ENCODE data around the gene SPINK14. TPM values are rescaled to one million over a fixed set of nuclear protein-coding genes. Genes with fewer than 3 reads are reported as not detected.

The SPINK14 gene
- total and polyA plus RNA-seq, 8 donors, result not detected

DNA sequence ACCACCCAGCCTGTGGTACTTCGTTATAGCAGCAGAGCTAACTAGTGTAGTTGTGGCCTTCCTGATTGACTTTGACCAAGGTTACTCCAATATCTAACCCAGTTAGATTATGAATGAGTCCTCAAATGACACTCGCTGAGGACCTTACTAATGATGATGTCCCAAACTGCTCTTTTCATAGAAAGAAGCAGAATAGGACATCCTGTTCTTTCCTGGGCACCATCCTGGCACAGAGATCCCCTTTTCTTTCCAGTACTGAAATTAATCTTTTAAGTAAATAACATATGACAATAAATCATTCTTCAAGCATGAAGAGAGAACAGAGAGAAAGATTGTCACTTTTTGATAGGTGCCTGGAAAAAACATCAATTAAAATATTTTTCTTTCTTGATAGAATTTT, 26.7 kb upstream of the SPINK14 start:
- H3K27me3 ChIP-seq, result no peaks in the 10 kb centered on the region
- DNase-seq (no peak), ATAC-seq (no peak)
- TF ChIP-seq, protein P1, sequence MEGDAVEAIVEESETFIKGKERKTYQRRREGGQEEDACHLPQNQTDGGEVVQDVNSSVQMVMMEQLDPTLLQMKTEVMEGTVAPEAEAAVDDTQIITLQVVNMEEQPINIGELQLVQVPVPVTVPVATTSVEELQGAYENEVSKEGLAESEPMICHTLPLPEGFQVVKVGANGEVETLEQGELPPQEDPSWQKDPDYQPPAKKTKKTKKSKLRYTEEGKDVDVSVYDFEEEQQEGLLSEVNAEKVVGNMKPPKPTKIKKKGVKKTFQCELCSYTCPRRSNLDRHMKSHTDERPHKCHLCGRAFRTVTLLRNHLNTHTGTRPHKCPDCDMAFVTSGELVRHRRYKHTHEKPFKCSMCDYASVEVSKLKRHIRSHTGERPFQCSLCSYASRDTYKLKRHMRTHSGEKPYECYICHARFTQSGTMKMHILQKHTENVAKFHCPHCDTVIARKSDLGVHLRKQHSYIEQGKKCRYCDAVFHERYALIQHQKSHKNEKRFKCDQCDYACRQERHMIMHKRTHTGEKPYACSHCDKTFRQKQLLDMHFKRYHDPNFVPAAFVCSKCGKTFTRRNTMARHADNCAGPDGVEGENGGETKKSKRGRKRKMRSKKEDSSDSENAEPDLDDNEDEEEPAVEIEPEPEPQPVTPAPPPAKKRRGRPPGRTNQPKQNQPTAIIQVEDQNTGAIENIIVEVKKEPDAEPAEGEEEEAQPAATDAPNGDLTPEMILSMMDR (IDR thresholded peaks at IDR 0.05), result no peak
- intact Hi-C loops (cut with DNase I), result no loop called here
- H3K4me1 ChIP-seq, result peaks cover 3 to 11% of the 10 kb centered on the region in 2 donors
- no peak overlapping the region for H3K27ac ChIP-seq
- no peaks in the 10 kb centered on the region for H3K9me3 ChIP-seq
- H3K36me3 ChIP-seq, result no peaks in the 10 kb centered on the region
- H3K4me3 ChIP-seq, result no peak overlapping the region

DNA sequence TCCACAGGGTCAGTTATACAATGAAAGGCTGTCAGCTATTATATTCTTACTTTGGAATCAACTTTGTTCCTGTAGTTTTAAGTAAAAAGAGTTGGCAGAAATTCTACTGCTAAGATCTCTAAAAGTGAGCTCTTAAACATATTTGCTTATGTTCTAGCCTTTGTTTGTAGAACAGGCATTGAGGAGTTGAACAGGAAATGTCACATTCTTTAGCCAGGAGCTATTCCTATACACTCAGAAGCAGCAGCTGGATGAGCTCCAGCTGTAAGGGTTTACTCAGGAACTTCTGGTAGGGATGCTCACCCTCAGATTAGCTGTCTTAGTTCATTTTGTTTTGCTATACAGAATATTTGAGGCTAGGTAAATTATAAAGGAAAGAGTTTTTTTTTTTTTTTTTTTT, 22.4 kb upstream of the SPINK14 start:
- TF ChIP-seq, protein P1 (IDR thresholded peaks at IDR 0.05), result no peak
- H3K4me3 ChIP-seq, result no peak overlapping the region
- no peaks in the 10 kb centered on the region for H3K9me3 ChIP-seq
- H3K27me3 ChIP-seq, result no peaks in the 10 kb centered on the region
- peak overlapping the region; percentile 57 to 61 for H3K27ac ChIP-seq
- peak; percentile 81 for ATAC-seq
- intact Hi-C loops (cut with DNase I), result no loop called here
- DNase-seq, result peak in 3 of 4 donors; percentile 50 to 86 (median 72)
- H3K36me3 ChIP-seq, result no peaks in the 10 kb centered on the region
- H3K4me1 ChIP-seq, result peaks cover 5 to 11% of the 10 kb centered on the region in 2 donors

DNA sequence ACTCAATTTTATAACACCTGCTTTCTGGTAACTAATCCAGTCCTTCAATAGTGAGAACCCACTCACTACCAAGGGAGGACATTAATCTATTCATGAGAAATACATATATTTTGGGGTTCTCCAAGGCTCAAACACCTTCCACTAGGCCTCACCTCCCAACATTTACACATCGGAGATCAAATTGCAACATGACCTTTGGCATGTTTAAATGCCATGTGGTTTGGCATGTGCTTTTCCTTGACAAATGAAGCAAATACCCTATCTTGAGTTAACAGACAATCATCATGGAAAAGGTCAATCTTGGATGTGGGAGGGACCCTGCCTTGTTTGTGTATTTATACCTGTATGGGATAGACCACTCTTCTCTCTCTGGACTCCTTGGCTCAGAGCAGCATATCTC, 21.9 kb upstream of the SPINK14 start:
- TF ChIP-seq, protein P1 (IDR thresholded peaks at IDR 0.05), result no peak
- Histone ChIP-seq H3K27me3 (no peaks in the 10 kb centered on the region), H3K9me3 (no peaks in the 10 kb centered on the region), H3K36me3 (no peaks in the 10 kb centered on the region), H3K27ac (peak overlapping the region; percentile 57 to 61), H3K4me1 (peaks cover 5 to 11% of the 10 kb centered on the region in 2 donors), H3K4me3 (no peak overlapping the region)
- intact Hi-C loops (cut with DNase I), result no loop called here
- ATAC-seq (no peak), DNase-seq (no peak)

DNA sequence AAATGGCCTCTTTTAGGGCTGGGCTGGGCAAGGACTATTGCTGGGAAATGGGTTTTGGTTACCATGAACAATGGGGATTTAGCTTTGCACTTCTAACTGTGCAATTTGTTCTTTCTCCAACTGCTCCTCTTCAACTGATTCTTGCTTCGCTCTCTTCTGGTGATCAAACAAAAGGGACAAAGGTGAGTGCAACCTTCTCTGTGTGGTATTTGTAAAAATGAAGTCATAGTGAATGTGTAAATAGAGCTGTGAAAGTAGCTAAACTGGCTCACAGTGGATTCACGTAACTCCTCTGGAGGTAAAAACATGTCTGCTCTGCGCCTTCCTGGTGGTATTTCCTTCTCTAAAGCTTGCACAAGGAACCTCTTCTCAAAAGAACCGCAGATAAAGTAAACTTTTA, 20.9 kb upstream of the SPINK14 start:
- no peaks in the 10 kb centered on the region for H3K9me3 ChIP-seq
- no peak overlapping the region for H3K4me3 ChIP-seq
- no peaks in the 10 kb centered on the region for H3K36me3 ChIP-seq
- no peaks in the 10 kb centered on the region for H3K27me3 ChIP-seq
- intact Hi-C loops (cut with DNase I), result no loop called here
- TF ChIP-seq, protein P1 (IDR thresholded peaks at IDR 0.05), result no peak
- H3K4me1 ChIP-seq, result peaks cover 5 to 11% of the 10 kb centered on the region in 2 donors
- ATAC-seq (peak; percentile 80), DNase-seq (peak in 2 of 4 donors; percentile 17 to 44)
- H3K27ac ChIP-seq, result peak overlapping the region; percentile 57 to 61

DNA sequence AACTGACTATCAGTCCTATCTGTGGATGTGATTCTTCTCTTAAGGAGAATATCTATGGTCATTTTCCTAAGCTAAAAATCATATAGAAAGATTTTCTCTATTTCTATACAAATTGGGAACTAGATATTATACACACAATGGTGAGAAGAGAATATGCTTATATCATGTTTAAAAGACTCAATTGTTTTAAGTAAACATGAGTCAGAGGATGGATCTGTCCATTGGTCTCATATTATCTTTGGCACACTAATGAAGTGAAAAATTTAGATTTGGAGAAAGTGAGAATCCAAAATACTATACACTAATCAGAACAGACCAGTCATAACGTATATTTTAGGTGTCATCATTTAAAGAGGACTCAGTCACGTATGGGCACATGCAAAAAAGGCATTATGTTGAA, 16.5 kb upstream of the SPINK14 start:
- no peak for DNase-seq
- intact Hi-C loops (cut with DNase I), result no loop called here
- no peaks in the 10 kb centered on the region for H3K36me3 ChIP-seq
- peaks cover 0 to under 1% of the 10 kb centered on the region in 2 donors for H3K4me1 ChIP-seq
- peaks cover 0 to 4% of the 10 kb centered on the region in 2 donors for H3K9me3 ChIP-seq
- H3K27ac ChIP-seq, result no peak overlapping the region
- H3K4me3 ChIP-seq, result no peak overlapping the region
- no peaks in the 10 kb centered on the region for H3K27me3 ChIP-seq
- no peak for ATAC-seq
- TF ChIP-seq, protein P1 (IDR thresholded peaks at IDR 0.05), result no peak
